ENCODE results near the gene KMO. TPM values are rescaled to one million over a fixed set of nuclear protein-coding genes. Genes with fewer than 3 reads are reported as not detected.

KMO gene
- total and polyA plus RNA-seq, 2 of the 8 experiments (the other 6 are each of a cell fraction or from before 2014, with no cell fraction given), result not detected

- DNase-seq (ENCODE audit: low read depth in 1 of 2, low spot score in 2 of 2) (no peak), FAIRE-seq (no peak)
- Histone ChIP-seq H3K9ac (replicated peaks in 1 of 4; ENCODE audit: extremely low read depth in 1 of 4, low read depth in 3 of 4, low read length in 3 of 4) (no peak overlapping the region), H4K91ac (replicated peaks; ENCODE audit: insufficient read length, low read length) (no peak overlapping the region), H3K27ac (ENCODE audit: low read depth, low read length) (no peak overlapping the region), H2BK120ac (replicated peaks; ENCODE audit: low read depth, low read length) (no peak overlapping the region), H3K23ac (ENCODE audit: insufficient read length) (no peak overlapping the region), H3K27me3 (replicated peaks in 1 of 4; ENCODE audit: control insufficient read depth in 3 of 4, extremely low read depth in 1 of 4, insufficient read depth in 3 of 4, low read length in 3 of 4) (no peaks in the 10 kb centered on the region), H2AK5ac (ENCODE audit: low read depth, low read length) (no peak overlapping the region), H2BK12ac (ENCODE audit: low read depth, low read length) (no peak overlapping the region), H3K14ac (ENCODE audit: insufficient read length) (no peak overlapping the region), H3K9me3 (ENCODE audit: insufficient read depth in 2 of 2, low read depth in 1 of 2, low read length in 1 of 2) (no peaks in the 10 kb centered on the region), H3K79me1 (ENCODE audit: low read depth, low read length) (no peaks in the 10 kb centered on the region), H3K4me1 (replicated peaks in 1 of 4; ENCODE audit: control insufficient read depth in 3 of 4, insufficient read depth in 4 of 4, low read length in 3 of 4) (no peaks in the 10 kb centered on the region), H4K8ac (ENCODE audit: extremely low read depth, insufficient read depth, low read length) (no peak overlapping the region), H3K23me2 (ENCODE audit: low read depth, low read length) (no peaks in the 10 kb centered on the region), H3K56ac (replicated peaks; ENCODE audit: insufficient read length, low read depth, low read length) (no peak overlapping the region), H2AFZ (ENCODE audit: low read length) (no peak overlapping the region), H3K4me2 (ENCODE audit: insufficient read depth in 1 of 2, low read depth in 2 of 2, low read length in 2 of 2) (no peak overlapping the region), H2BK20ac (ENCODE audit: low read length) (no peak overlapping the region), H4K5ac (ENCODE audit: insufficient read length, low read depth, low read length) (no peak overlapping the region), H2BK15ac (ENCODE audit: low read length) (no peak overlapping the region), H3K18ac (ENCODE audit: extremely low read depth, low read length) (no peak overlapping the region), H3K4me3 (ENCODE audit: extremely low read depth in 1 of 4, insufficient read depth in 2 of 4, low read depth in 3 of 4, low read length in 4 of 4) (no peak overlapping the region), H4K20me1 (replicated peaks in 1 of 2; ENCODE audit: control insufficient read depth in 1 of 2, insufficient read depth in 2 of 2, low read length in 2 of 2) (no peaks in the 10 kb centered on the region), H3K79me2 (ENCODE audit: control insufficient read depth in 1 of 2, insufficient read depth in 2 of 2, low read length in 2 of 2) (no peaks in the 10 kb centered on the region), H3K4ac (replicated peaks; ENCODE audit: insufficient read length, low read depth, low read length) (no peak overlapping the region), H3K36me3 (ENCODE audit: control insufficient read depth in 2 of 4, insufficient read depth in 4 of 4, low read length in 3 of 4) (no peaks in the 10 kb centered on the region), H2BK5ac (ENCODE audit: low read depth, low read length) (no peak overlapping the region)
- POLR2A ChIA-PET (ENCODE audit: partially characterized antibody), result no interaction called here
- WGBS, 2 experiments (ENCODE audit: extremely low coverage in 1 of 2, insufficient coverage in 1 of 2, insufficient read length in 1 of 2, insufficient replicate concordance in 2 of 2, low coverage in 1 of 2, low lambda C conversion rate in 2 of 2, missing lambda C conversion rate in 1 of 2), result 92% methylated on average over 7 of the region's 7 CpGs; no CpG with 5 or more reads in 1 of the 2 experiments
- CTCF ChIA-PET (ENCODE audit: partially characterized antibody), result interaction anchor here (0.7 to 1.5 kb wide), 2 partner anchors 21 to 256 kb away, joined by 3 read pairs; no protein-coding TSS in a partner anchor
- TF ChIP-seq CEBPB (IDR thresholded peaks at IDR 0.05; ENCODE audit: low read depth, low read length) (no peak), SIX5 (IDR thresholded peaks at IDR 0.05; ENCODE audit: low read depth, low read length) (no peak), GTF2F1 (IDR thresholded peaks at IDR 0.05; ENCODE audit: borderline replicate concordance, low read depth, low read length) (no peak), JUND (IDR thresholded peaks at IDR 0.05; ENCODE audit: low read length) (no peak), CBX8 (IDR thresholded peaks at IDR 0.05; ENCODE audit: borderline replicate concordance, low read depth, low read length) (no peak), PHF8 (conservative IDR thresholded peaks at IDR 0.05; ENCODE audit: low read depth, low read length) (no peak), BRCA1 (IDR thresholded peaks at IDR 0.05; ENCODE audit: low read depth, low read length) (no peak), ZNF274 (IDR thresholded peaks at IDR 0.05; ENCODE audit: borderline replicate concordance, extremely low read depth, low read length) (no peak), FOSL1 (IDR thresholded peaks at IDR 0.05; ENCODE audit: insufficient read depth, low read depth, low read length) (no peak)
- TF ChIP-seq, protein P1, sequence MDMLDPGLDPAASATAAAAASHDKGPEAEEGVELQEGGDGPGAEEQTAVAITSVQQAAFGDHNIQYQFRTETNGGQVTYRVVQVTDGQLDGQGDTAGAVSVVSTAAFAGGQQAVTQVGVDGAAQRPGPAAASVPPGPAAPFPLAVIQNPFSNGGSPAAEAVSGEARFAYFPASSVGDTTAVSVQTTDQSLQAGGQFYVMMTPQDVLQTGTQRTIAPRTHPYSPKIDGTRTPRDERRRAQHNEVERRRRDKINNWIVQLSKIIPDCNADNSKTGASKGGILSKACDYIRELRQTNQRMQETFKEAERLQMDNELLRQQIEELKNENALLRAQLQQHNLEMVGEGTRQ (IDR thresholded peaks at IDR 0.05; ENCODE audit: low read length), result no peak
Measured at GRCh38 chr1:241589521-241589920, 57.3 kb downstream of the KMO start.
